OCI-LY1 (cell line): Measurements from ENCODE around the gene CD3G.

Experiments used
- CTCF ChIP-seq: fragments of 200-600 bp; sonication (generic), shearing (Covaris generic); IDR thresholded peaks from 2 replicates; pipeline ENCODE4 v1.5.1; 2017; ENCODE audit warnings: mild to moderate bottlenecking, antibody characterized with exemption, low read length, moderate library complexity, mixed read lengths
- EZH2 ChIP-seq: fragments of 200-600 bp; sonication (generic), shearing (Covaris generic); IDR thresholded peaks from 2 replicates; pipeline ENCODE4 v1.8.0; 2017; ENCODE audit warnings: borderline replicate concordance, mixed run types, mild to moderate bottlenecking, antibody characterized with exemption, low read length, moderate library complexity, mixed read lengths

GRCh38 chr11:118318124-118318523 is 26.0 kb upstream of the CD3G start:
- TF ChIP-seq CTCF = no peak
- TF ChIP-seq EZH2 = no peak
